Vagina (tissue), 2 donors: ENCODE results near the gene GJA8.
"Not testable (repeated sequence)": the region's sequence is repeated elsewhere in the genome, so short reads cannot be mapped to it uniquely, and the experiment has no call there.

Experiments
- CTCF ChIP-seq, 3 experiments: fragments of 450-650 bp in 2 of 3; fragments of 200-600 bp in 1 of 3; sonication (generic) in 1 of 3; IDR thresholded peaks; one replicate each; pipeline ENCODE4 v1.5.1; 2017 to 2019; ENCODE audit warnings: antibody characterized with exemption in 3 of 3, mild to moderate bottlenecking in 2 of 3, moderate library complexity in 2 of 3
- POLR2A ChIP-seq, 2 donors: fragments of 450-650 bp; IDR thresholded peaks; one replicate each; pipeline ENCODE4 v1.6.1; 2017; ENCODE audit warnings: antibody characterized with exemption in 2 of 2, mild to moderate bottlenecking in 2 of 2, moderate library complexity in 2 of 2
- POLR2AphosphoS5 ChIP-seq, 2 donors: sonication (generic); formaldehyde crosslinking; IDR thresholded peaks; one replicate each; pipeline ENCODE4 v1.9.0; 2017; ENCODE audit warnings: antibody characterized with exemption in 2 of 2, mild to moderate bottlenecking in 2 of 2, low read depth in 1 of 2; ENCODE audit not compliant: insufficient read depth in 1 of 2

- not testable (repeated sequence) for TF ChIP-seq CTCF (IDR thresholded peaks at IDR 0.05); POLR2A (IDR thresholded peaks at IDR 0.05); POLR2AphosphoS5 (IDR thresholded peaks at IDR 0.05; ENCODE audit: insufficient read depth in 1 of 2, low read depth in 1 of 2)
Observed at GRCh38 chr1:147931137-147931536, 28.5 kb downstream of the GJA8 start.
